ENCODE results near the gene ANXA5. TPM values are rescaled to one million over a fixed set of nuclear protein-coding genes. Genes with fewer than 3 reads are reported as not detected.

The ANXA5 gene
- total RNA-seq, 6 experiments from 2014 or later, result 52.2 to 216 (median 97.8) TPM

GRCh38 chr4:121739575-121739974, 42.8 kb upstream of the ANXA5 start:
- Histone ChIP-seq H3K36me3 (no peaks in the 10 kb centered on the region), H3K9me3 (no peaks in the 10 kb centered on the region), H3K4me3 (no peak overlapping the region), H3K4me1 (no peaks in the 10 kb centered on the region), H3K27me3 (no peaks in the 10 kb centered on the region), H3K27ac (no peak overlapping the region)
- WGBS (ENCODE audit: insufficient coverage, low coverage, low lambda C conversion rate, missing lambda C conversion rate), result 35% methylated on average over 2 of the region's 2 CpGs
- intact Hi-C loops (cut with DNase I), result loop anchor here in 1 of 2 donors (10.0 kb wide), 1 partner anchor 275 kb away; no protein-coding TSS in a partner anchor
- DNase-seq (no peak), ATAC-seq (no peak)
- no peak for TF ChIP-seq POLR2A (IDR thresholded peaks at IDR 0.05)
- TF ChIP-seq CTCF (IDR thresholded peaks at IDR 0.05), result no peak

- Histone ChIP-seq H3K36me3 (no peaks in the 10 kb centered on the region), H3K4me3 (no peak overlapping the region), H3K9me3 (no peaks in the 10 kb centered on the region), H3K27ac (no peak overlapping the region), H3K27me3 (no peaks in the 10 kb centered on the region), H3K4me1 (no peaks in the 10 kb centered on the region)
- ATAC-seq, result no peak
- intact Hi-C loops (cut with DNase I), result loop anchor here in 1 of 2 donors (10.0 kb wide), 1 partner anchor 274 kb away; no protein-coding TSS in a partner anchor
- WGBS (ENCODE audit: insufficient coverage, low coverage, low lambda C conversion rate, missing lambda C conversion rate), result 41% methylated on average over 2 of the region's 2 CpGs
- TF ChIP-seq CTCF (IDR thresholded peaks at IDR 0.05) (no peak), POLR2A (IDR thresholded peaks at IDR 0.05) (no peak)
- no peak for DNase-seq
Measured at GRCh38 chr4:121738780-121739535, 42.2 kb upstream of the ANXA5 start.

GRCh38 chr4:121737846-121738554, 41.2 kb upstream of the ANXA5 start:
- ATAC-seq, result no peak

More at GRCh38 chr4:121737846-121738554, 41.2 kb upstream of the ANXA5 start:
- 54% methylated on average over 8 of the region's 10 CpGs for WGBS (ENCODE audit: insufficient coverage, low coverage, low lambda C conversion rate, missing lambda C conversion rate)
- Histone ChIP-seq H3K27ac (no peak overlapping the region), H3K4me3 (no peak overlapping the region), H3K4me1 (no peaks in the 10 kb centered on the region), H3K9me3 (no peaks in the 10 kb centered on the region), H3K36me3 (no peaks in the 10 kb centered on the region), H3K27me3 (no peaks in the 10 kb centered on the region)
- no peak for TF ChIP-seq POLR2A (IDR thresholded peaks at IDR 0.05)
- TF ChIP-seq CTCF (IDR thresholded peaks at IDR 0.05), result no peak
- intact Hi-C loops (cut with DNase I), result loop anchor here in 1 of 2 donors (10.0 kb wide), 1 partner anchor 273 kb away; no protein-coding TSS in a partner anchor
- no peak for DNase-seq

All from right lobe of liver (tissue), 6 donors.